DMS114 treated with DMSO at 0.1 percent for 48 hours (cell line): ENCODE results near the gene RPL9.
"Not testable (repeated sequence)": the region's sequence is repeated elsewhere in the genome, so short reads cannot be mapped to it uniquely, and the experiment has no call there.

Experiments
- DNase-seq: peaks from one replicate; lab custom pipeline; 2025; ENCODE audit not compliant: unreplicated experiment; lab: John Stamatoyannopoulos, UW

The RPL9 gene

DNA sequence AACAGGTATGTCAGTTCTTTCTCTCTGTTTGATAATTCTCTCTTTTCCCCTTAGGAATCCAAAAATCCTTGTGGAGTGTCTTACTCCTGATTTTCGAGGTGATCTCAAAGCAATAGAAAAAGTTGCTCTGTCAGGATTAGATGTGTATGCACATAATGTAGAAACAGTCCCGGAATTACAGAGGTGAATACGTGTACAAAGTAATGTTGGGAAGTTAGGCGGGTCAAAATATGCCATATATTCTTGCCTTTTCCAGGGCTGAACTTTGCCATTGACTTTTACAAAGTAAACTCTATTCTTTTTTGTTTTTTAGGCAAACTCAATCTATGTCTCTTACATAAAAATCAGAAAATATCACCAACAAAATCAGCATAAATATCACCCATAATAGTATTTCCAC, 8.7 kb upstream of the RPL9 start:
- DNase-seq = no peak

DNA sequence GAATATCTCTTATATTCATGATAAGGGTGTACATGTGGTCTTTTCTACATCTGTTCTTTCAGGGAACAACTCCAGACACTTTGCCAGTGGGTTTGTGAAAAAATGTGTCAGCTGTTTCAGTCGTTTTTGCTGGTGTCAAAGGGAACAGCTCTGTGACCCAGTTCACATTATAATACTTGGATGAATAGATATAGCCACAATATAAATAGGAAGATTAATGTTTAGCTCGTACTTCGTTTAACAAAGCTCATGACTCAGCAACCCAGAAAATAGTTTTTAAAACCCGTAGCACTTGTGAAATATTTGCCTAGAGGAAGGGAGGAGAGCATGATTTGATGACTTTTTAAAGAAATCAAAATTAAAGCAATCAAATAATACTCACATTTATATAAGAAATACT, 8.0 kb upstream of the RPL9 start:
- DNase-seq = no peak

DNA sequence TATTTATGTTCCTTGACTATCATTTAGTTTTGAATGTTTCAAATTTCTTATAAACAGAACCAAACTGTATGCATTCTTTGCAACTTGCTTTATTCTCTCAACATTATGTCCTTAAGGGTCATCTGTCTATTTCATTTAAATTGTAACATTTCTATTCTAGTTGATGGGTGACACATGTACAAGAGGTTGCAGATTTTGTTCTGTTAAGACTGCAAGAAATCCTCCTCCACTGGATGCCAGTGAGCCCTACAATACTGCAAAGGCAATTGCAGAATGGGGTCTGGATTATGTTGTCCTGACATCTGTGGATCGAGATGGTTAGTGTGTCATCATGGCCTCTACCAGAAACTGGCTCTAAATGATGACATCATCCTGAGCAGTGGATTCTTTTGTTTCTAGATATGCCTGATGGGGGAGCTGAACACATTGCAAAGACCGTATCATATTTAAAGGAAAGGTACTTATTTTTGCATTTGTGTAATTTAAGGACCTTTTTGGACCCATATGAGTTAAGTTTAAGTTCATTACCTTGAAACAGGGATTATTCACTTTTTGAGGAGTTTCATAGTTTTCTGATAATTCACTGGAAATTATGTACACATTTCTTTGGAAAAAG, 6.3 kb upstream of the RPL9 start:
- DNase-seq = peak; percentile 24

DNA sequence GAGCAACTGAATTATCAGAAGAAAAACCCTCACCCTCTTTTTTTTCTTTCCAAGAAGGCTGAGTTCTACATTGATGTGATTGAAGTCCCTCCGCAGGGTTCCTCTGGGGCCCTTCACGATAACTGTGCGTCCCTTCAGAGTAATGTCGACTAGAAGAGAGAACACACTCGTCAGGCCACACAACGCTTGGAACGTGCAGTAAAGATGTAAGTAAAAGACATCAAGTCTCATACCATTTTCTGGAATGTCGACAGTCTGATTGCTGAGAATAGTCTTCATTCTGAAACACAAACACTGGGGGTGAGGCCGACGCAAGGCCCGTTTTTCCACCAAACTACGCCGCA, 589 bp downstream of the RPL9 start:
- DNase-seq = not testable (repeated sequence)

DNA sequence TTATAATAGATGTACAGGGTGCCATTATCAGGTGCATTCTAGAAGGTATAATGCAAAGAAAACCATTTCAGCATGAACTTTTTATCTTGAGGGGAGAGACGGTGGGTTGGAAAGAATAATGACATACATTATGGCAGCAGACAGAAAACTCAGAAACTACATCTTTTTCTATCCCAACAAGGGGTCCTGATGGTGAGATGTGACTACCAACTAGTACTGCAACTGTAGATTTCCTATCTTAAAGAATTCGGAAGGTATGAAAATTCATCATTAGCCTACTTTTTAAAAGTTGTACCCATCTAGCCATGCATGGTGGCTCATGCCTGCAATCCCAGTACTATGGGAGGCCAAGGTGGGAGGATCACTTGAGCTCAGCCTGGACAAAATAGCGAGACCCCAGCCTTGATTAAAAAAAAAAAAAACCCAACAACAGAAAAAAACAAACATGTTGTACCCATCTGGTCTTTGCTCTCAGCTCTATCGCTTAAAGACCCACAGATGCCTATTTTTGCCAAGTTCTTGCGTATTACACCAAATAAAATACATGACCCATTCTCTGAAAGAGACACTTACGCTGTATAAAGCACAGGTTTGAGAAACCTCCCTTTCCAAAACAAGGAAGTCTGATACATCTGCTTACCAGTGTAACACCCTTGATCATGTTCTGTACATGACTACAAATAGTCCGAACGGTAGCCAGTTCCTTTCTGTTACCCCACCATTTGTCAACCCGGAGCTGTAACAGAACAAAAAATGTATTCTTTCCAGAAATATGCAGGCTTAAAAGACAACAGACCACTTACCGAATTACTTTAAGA, 1.6 kb downstream of the RPL9 start:
- no peak for DNase-seq

DNA sequence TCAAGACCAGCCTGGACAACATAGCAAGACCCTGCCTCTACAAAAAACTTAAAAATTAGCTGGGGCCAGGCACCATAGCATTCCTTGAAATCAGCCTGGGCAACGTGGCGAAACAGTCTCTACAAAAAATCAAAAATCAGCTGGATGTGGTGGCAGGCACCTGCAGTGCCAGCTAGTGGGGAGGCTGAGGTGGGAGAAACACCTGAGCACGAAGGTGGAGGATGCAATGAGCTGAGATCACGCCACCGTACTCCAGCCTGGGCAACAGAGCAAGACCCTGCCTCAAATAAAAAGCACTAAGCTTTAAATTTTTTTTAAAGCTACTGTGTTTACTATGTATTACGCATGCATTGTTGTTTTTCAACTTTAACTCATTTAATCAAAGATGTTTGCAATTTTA, 3.2 kb downstream of the RPL9 start:
- no peak for DNase-seq

DNA sequence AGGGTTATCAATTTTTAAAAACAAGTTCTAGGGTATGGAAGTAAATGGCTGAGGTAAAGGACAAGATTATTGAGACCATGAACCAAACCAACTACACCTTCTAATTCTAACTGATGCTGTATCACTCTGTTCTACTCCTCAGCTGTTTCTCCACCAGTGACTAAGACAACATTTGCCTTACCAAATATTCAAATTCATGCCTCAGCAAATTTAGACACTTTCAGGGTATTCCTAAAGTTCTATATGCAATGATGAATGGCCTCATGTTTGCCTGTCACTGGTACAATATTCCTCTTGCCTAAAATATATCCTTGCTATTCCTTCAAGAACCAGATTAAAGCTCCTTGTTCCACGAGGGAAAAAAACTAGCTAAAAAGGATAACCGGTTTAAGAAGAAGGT, 5.0 kb downstream of the RPL9 start:
- no peak for DNase-seq

GRCh38 chr4:39452860-39453587, 5.7 kb downstream of the RPL9 start:
- DNase-seq = no peak

- DNase-seq = no peak
Measured at GRCh38 chr4:39452153-39452859, 6.4 kb downstream of the RPL9 start.

GRCh38 chr4:39451423-39452023, 7.2 kb downstream of the RPL9 start:
- no peak for DNase-seq

GRCh38 chr4:39450618-39451017, 8.1 kb downstream of the RPL9 start:
- DNase-seq = no peak

DNA sequence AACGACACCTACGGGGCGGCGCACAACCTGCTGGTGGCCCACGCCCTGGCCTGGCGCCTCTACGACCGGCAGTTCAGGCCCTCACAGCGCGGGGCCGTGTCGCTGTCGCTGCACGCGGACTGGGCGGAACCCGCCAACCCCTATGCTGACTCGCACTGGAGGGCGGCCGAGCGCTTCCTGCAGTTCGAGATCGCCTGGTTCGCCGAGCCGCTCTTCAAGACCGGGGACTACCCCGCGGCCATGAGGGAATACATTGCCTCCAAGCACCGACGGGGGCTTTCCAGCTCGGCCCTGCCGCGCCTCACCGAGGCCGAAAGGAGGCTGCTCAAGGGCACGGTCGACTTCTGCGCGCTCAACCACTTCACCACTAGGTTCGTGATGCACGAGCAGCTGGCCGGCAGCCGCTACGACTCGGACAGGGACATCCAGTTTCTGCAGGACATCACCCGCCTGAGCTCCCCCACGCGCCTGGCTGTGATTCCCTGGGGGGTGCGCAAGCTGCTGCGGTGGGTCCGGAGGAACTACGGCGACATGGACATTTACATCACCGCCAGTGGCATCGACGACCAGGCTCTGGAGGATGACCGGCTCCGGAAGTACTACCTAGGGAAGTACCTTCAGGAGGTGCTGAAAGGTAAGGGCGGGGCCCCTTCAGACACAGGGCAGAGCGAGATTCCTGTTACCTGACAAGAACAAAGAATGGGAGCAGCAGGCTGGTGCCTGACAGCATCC, 11.7 kb downstream of the RPL9 start:
- no peak for DNase-seq

DNA sequence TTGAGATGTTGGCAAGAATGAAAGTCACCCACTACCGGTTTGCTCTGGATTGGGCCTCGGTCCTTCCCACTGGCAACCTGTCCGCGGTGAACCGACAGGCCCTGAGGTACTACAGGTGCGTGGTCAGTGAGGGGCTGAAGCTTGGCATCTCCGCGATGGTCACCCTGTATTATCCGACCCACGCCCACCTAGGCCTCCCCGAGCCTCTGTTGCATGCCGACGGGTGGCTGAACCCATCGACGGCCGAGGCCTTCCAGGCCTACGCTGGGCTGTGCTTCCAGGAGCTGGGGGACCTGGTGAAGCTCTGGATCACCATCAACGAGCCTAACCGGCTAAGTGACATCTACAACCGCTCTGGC, 12.3 kb downstream of the RPL9 start:
- no peak for DNase-seq

DNA sequence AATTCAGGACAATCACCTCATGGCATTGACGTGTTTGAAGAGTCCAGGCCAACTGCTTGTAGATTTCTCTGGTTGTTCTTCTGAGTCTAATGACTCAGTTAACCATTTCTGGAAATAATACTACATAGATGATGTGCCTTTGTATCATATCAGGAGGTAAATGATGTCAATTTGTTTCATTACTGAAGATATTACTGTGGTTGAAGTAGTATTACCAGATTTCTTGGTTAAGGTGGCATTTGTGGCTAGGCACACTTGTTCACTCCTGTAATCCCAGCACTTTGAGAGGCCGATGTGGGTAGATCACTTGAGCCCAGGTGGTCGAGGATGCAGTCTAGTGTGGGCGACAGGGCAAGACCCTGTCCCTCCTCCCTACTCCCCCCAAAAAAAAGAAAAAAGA, 15.7 kb downstream of the RPL9 start:
- no peak for DNase-seq

GRCh38 chr4:39441593-39441992, 17.1 kb downstream of the RPL9 start:
- no peak for DNase-seq

DNA sequence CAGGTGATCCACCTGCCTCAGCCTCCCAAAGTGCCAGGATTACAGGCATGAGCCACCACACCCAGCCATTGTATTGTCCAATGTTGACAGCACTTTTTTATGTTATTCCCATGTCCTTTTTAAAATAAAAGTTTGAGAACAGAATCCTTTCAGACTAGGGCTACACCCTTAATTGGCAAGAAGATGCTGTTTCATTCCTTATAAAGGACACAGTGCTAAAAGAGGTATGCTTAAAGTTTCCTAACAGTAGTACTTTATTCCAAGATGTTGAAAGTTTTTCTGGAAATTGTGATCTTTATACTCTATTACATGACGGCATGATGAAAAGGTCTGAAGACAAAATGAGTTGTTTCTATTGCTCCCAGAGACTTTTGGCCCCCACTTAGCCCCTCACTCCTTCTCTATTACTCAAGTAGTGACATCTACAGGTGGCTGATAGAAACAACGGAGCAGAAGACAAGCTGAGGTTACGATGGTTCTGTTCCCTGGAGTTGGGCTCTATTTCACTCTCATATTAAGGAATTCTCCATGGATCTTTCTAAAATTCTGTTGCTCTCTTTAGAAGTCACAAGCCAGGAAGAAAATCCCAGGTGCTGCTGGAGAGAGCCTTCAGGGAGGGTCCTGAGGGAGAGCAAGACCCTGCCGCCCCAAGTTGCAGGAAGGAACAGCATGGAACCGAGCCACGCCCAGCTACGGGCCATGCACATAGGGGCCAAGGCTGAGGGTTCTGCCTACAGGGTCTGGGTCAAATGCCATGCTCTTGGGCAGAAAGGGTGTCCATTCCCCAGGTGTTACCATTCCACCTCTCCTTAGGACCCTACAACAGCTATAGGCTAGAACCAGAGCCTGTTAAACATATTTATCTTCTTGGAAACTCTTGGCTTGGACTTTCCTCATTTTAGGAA, 22.8 kb downstream of the RPL9 start:
- no peak for DNase-seq

GRCh38 chr4:39433878-39434492, 24.7 kb downstream of the RPL9 start:
- DNase-seq = no peak

DNA sequence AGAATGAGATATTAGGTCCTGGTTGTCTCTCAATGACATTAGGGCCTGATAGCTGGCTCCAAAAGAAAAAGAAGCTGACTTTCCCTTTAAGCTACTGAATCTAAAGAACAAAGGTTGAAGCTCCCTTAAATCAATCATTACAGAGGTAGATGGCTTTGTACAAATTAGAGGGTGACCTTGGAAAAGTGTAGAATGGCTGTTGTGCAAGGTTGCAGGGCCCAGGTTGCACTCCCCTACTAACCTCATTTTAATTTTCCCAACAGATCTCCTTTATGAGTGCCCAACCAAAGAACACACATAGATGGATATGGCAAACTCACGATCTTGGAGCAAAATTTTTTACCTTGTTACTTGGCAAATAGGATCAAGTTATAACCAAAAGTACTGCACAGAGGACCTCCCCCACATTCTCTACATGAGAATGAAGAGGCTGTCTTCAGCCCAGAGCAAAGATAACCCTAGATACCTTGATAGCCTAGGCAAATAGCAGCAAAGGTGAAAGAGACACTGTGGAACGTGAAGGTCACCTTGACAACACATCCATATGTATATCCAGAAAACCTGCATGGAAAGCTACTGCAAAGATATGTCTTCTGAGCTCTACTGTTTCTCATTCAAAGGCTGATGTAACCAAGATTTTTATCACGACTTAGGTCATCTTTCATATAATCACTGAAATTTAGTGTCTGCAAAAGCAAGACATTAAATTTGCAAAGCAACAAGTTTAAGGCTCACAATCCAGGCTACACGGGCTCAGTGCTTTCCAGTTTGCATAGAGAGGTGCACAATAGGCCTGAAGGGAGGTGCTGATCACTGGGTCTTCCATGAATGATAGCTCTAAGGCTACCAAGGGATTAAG, 29.0 kb downstream of the RPL9 start:
- no peak for DNase-seq
